UCSD-AML1 (cell line): Measurements from ENCODE around the gene PPDPF.
"Not testable (repeated sequence)": the region's sequence is repeated elsewhere in the genome, so short reads cannot be mapped to it uniquely, and the experiment has no call there.

Experiments
- DNase-seq: peaks from one replicate; lab custom pipeline; 2025; ENCODE audit not compliant: unreplicated experiment; lab: John Stamatoyannopoulos, UW

PPDPF gene, protein sequence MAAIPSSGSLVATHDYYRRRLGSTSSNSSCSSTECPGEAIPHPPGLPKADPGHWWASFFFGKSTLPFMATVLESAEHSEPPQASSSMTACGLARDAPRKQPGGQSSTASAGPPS

DNA sequence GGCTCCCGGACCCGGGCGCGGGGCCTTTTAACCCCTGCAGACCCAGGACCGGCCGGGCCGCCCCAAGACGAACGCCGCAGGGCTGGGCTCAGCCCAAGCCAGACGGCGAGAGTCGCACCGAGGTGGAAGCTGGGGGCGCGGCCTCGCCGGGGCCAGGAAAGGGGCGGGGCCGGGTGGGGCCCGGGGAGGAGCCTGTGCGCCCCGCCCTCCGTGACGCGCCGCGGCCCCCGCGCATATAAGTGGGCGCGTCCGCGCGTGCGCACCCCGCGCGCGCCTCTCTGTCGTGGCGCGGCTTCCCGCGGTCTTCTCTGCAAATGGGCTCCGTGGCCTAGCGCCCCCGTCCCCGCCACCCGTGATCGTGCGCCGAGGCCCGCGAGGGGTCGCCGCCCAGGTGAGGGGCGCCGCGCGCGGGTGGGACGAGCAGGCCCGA lies at the start of gene PPDPF:
Gene PPDPF (plus strand): TSS at position 262 of the 430 bp plus-strand sequence. CDS start 544 bp downstream, outside the sequence.
- DNase-seq, result peak; percentile 87

DNA sequence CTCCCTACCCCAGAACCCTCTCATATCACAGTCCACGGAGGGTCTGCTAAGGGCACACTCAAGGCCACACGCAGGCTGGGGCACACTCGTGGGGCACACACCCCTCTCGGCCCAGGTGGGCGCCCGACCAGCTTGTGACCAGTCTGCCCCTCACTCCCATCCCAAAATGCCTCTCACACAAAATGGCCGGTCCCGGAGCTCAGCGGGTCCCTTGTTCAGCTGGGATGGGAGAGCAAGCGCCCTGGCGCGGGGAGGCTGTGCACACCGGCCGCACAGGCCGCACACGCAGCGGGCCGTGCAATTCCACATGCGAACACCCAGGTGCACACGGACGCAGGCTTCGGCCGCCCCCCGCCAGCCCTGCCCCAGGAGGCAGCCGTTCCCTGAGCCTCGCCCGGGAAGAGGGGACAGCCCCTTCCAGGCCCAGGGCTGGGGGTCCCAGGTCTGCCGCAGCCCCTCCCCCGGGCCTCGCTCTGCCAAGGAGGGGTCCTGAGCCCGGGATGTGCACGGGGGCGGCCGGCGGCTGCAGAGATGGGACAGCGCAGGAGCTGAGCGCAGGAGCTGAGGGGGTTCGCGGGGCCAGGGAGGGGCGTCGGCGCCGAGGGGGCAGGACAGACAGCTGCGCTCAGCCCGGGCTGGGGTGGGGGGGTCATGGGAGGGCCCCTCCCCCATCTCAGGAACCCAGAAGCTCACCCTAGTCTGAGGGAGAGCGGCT lies 49.4 kb upstream of the PPDPF start:
- DNase-seq, result no peak

DNA sequence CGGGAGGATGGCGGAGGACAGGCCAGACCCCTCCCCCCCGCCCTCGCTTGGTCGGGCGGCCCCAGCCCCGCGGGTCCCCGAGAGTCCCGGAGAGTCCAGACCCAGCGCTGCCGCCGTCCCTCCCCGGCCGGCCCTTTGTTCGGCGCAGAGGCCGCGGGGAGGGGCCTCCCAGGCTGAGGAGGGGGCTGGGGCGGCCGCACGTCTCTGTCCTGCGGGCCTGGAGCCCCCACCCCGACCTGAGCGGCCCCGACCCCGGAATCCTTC lies 48.9 kb upstream of the PPDPF start:
- no peak for DNase-seq

DNA sequence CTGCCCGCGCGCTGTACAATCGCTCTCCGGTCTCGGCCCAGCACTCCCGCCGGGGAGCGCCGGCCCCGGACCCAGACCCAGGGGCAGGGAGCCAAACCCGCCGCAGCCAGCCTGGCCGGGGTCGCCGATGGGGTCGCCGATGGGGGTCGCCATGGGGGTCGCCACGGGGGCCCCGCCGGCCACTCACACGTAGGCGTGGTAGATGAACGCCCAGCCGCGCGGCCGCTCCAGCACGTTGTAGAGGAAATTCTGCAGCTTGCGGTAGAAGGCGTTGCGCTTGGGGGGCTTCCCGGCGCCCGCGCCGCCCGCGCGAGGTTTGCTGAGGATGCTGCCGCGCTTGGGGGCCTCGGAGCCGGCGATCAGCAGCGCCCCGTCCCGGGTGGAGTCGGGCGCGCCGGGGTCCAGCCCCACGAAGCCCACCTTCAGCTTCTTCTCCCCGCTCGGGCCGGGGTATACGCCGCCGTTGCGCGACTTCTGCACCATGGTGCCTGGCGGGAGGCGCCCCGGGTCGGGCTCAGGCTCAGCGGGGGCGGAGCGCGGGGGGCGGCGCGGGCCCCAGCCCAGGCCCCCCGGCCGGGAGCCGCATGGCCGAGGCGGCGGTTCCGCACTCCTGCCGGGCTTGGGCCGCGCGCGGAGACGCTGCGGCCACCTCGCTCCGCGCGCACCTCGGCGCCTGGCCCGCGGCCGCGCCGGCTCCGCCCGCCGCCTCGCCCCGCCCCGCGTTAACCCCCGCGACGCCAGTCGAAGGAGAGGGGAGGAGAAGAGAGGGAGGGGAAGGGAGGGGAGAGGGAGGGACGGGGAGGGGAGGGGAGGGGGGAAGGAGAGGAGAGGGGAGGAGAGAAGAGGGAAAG lies 48.4 kb upstream of the PPDPF start, which contains the start of gene KCNQ2:
Gene KCNQ2 (minus strand): TSS at position 675 of the 851 bp plus-strand sequence. CDS start 192 bp downstream, at position 483.
- DNase-seq, result no peak

GRCh38 chr20:63472862-63473390 lies 47.6 kb upstream of the PPDPF start:
- DNase-seq, result no peak

DNA sequence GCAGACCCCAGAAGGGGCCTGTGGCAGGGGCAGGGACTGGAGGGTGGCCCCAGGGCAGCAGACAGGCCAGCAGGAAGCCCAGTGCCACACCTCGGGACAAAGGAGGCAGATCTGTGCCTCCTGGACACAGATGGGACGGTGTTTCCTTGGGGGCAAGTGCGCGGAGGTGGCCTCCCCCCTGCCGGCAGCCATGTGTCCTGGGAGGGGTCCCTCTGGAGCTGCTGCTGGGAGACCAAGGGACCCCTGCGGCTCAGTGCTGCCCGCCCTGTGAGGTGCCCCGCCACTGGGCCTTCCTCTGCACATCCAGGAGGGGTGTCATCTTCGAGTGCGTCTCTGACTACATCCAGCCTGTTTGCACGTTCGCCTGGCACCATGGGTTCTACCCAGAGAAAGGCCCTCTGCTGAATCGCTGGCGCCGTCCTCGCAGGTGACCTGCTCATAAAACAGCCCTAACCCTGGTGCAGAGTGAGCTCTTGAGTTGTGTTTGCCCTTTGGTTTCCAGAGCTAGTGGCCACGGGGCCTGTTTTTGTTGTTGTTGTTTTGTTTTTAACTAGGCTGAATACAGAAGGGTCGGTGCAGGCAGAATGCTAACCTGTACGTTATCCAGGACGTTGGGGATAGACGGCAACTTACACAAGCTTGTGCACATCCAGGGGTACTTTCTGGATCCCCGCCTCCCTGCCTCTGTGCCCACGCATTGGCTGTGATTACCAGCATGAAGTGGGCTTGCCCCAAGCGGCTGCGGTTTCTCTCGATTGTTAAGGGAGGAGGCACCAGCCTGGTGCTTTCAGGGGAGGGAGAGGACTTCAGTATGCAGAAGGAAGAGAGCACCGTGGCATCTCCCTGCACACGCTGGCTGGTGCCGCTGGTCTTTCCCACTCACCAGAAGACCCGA lies 46.8 kb upstream of the PPDPF start:
- DNase-seq, result no peak

- no peak for DNase-seq
Observed at GRCh38 chr20:63475209-63475608, 45.4 kb upstream of the PPDPF start.

GRCh38 chr20:63477061-63477616 lies 43.4 kb upstream of the PPDPF start:
- DNase-seq, result no peak

DNA sequence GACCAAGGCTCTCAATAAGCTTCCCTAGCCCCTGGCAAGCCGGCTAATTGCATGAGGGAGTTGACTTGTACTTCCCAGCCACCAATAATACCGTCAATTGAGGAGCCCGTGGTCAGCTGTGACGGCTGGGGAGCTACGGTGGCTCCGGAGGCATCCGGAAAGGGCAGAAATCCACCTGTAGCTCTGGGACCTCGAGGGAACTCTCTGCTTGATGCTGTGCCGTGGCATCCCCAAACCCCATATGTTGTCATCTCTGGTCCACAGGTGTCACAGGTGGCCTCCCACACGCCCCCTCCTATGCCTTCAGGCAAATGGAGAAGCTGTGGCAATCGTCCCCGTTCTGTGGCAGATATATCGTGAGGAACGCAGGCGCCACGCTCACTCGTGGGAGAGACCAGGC lies 42.6 kb upstream of the PPDPF start:
- DNase-seq, result no peak

GRCh38 chr20:63478346-63479302 lies 41.9 kb upstream of the PPDPF start:
- DNase-seq, result no peak

DNA sequence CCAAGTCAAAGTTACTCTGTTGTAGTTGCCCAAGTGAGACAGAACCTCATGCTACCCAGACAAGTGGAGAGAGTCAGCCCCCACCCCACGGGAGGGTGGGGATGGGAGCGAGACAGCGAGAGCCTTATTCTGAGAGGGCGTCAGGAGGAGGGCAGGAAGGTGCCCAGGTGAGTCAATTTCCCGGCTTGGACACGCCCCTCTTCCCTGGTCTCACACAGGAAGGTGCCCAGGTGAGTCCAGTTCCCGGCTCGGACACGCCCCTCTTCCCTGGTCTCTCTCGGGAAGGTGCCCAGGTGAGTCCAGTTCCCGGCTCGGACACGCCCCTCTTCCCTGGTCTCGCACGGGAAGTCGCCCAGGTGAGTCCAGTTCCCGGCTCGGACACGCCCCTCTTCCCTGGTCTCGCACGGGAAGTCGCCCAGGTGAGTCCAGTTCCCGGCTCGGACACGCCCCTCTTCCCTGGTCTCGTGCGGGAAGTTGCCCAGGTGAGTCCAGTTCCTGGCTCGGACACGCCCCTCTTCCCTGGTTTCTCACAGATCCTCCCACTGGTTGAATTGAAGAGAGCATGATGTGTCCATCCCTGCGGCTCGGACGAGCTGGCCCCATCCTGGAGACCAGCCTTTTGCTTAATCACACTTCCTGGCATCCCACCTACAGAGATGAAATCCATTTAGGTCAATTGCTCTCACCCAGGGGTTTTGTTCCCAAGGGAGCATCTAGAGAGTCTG lies 40.7 kb upstream of the PPDPF start:
- not testable (repeated sequence) for DNase-seq

DNA sequence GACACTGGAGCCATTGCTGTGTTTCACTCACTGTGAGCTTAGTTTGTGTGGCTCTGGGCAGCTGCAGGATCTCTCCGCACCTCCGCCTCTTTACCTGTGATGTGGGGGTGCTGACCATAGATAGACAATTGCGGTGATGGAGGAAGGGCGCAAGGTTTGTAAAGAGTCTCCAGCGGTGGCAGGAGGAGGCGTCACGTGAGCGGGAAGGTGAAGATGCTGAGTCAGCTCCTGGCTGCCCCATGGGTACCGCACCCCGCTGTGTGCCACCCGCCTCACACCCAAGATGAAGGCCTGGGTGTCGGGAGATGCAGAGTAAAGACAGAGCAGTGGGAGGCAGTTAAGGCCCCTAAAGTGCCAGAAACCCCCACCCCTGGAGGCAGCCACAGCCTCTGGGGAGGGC lies 39.1 kb upstream of the PPDPF start:
- no peak for DNase-seq

DNA sequence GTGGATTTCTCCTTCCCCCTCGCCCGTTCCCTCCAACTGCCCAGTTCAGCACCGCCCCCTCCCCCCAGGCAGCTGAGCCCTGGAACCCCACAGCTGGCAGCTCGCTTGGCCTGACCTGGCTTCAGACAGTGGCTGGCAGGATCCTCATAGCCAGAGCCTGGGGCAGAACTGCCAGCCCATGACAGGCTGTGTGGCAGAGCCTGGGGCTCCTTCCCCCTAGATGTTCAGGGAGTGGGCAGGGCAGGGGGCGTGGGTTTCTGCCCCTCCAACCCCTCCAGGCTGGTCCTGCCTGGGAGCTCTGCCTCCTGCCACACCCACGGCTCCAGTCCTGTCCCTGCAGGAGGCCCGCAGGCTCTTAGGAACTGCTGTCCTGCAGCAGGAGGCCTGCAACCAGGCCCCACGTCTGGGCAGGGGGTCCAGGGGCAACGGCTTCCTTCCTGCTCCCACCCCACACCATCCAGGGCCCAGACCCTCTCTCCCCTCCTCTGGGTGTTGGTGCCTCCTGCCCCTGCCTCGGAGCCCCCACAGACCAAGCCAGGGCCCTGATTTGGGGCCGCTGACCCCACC lies 38.5 kb upstream of the PPDPF start:
- no peak for DNase-seq

GRCh38 chr20:63483834-63484233 lies 36.7 kb upstream of the PPDPF start:
- no peak for DNase-seq

DNA sequence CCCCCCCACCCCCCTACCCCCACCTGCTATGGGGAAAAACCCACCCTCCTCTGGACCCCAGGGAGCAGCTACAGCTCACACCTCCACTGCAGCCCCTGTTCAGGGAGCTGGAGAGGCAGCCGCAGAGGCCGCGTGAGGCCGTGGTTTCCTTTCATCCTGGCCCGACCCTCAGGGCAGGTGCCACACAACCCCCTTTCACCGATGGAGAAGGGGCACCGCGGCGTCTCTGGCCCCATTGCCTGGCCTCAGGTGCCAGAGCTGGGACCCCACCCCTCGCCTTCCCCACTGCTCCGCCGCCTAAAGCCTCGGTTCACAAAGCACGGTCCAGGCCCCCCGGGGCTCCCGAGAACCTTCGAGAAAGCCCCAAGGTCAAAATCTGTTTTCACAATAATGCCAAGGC lies 36.3 kb upstream of the PPDPF start:
- DNase-seq, result no peak

- DNase-seq, result no peak
Observed at GRCh38 chr20:63484651-63485403, 35.7 kb upstream of the PPDPF start.

DNA sequence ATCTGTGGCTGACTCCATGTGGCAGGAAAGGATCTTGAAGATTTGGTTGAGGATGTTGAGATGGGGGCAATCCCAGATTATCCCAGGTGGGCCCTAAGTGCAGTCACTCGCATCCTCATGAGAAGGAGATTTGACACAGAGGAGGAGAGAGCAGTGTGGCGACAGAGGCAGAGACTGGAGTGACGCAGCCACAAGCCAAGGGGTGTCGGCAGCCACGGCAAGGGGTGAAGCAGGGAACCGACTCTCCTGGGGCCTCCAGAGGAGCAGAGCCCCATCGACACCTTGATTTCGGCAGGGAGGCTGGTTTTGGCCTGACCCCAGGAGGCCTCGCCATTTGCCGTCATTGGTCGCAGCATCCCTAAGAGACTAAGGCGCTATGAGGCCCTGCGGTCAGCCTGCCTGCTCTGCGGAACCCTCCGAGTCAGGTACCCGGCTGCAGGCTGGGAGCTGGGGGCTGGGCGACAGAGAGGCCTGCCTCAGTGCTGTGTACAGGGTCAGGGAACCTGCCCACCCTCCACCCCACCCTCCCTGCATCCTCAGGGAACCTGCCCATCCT lies 34.2 kb upstream of the PPDPF start:
- no peak for DNase-seq
